Lower leg skin (tissue), 3 donors: Measurements from ENCODE around the gene ARSJ.

ENCODE experiments used
- POLR2A ChIP-seq, 2 donors: fragments of 450-650 bp; IDR thresholded peaks; one replicate each; pipeline ENCODE4 v1.6.1; 2016 to 2017; ENCODE audit warnings: antibody characterized with exemption in 2 of 2, mild to moderate bottlenecking in 1 of 2, moderate library complexity in 1 of 2
- TF ChIP-seq, protein P1 (sequence below), 3 donors: fragments of 450-650 bp; IDR thresholded peaks; one replicate each; pipeline ENCODE4 v1.5.1; 2016; ENCODE audit warnings: antibody characterized with exemption in 3 of 3, mild to moderate bottlenecking in 3 of 3, moderate library complexity in 2 of 3

DNA sequence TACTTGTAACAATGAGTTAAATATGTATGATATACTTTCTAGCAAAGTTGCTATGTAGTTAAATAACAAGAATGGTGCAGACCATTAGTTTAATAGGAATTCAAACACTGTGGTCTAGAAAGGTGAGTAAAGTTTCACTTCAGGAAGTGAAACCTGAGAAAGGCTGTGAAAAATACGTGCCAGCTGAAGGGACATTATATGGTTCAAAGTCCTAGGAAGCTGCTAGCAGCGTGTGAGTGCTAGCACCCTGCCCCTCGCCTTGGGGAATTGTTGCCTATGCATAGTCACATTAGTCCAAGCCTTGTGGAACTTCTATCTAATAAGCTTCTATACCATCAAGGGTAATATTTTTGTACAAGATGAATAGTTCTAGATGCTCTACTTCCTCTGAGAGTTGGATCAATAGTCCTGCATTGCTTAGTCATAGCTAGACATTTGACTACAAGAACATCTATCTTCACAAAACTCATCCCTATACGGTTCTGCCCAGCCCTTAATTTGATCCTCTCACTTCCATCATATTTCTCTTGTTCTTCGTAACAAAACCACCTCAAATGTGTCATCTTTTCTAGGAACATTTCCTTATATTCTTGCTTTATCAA, 45.8 kb upstream of the ARSJ start:
- TF ChIP-seq, protein P1, sequence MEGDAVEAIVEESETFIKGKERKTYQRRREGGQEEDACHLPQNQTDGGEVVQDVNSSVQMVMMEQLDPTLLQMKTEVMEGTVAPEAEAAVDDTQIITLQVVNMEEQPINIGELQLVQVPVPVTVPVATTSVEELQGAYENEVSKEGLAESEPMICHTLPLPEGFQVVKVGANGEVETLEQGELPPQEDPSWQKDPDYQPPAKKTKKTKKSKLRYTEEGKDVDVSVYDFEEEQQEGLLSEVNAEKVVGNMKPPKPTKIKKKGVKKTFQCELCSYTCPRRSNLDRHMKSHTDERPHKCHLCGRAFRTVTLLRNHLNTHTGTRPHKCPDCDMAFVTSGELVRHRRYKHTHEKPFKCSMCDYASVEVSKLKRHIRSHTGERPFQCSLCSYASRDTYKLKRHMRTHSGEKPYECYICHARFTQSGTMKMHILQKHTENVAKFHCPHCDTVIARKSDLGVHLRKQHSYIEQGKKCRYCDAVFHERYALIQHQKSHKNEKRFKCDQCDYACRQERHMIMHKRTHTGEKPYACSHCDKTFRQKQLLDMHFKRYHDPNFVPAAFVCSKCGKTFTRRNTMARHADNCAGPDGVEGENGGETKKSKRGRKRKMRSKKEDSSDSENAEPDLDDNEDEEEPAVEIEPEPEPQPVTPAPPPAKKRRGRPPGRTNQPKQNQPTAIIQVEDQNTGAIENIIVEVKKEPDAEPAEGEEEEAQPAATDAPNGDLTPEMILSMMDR (IDR thresholded peaks at IDR 0.05) = no peak
- TF ChIP-seq POLR2A (IDR thresholded peaks at IDR 0.05) = no peak
